Activated T-cell treated with anti-CD3 and anti-CD28 coated beads, Interleukin-2, amount 50 U/mL, for 72 hours (primary cell): ENCODE results near the gene INMT. TPM values are rescaled to one million over a fixed set of nuclear protein-coding genes. Genes with fewer than 3 reads are reported as not detected.

Experiments
- ATAC-seq, 2 donors: fragments of 150-1000 bp; cut with Tn5 transposase; replicated peaks in 1 of 2; 2 replicates each; pipeline ENCODE4 v1.10.0; 2021; ENCODE audit warnings: moderate library complexity in 2 of 2, mild to moderate bottlenecking in 1 of 2
- DNase-seq, 2 donors: peaks; one replicate each; pipeline ENCODE4 v3.0.0; 2021 to 2022; ENCODE audit warnings: mixed read lengths in 1 of 2
- H3K27ac Mint-ChIP-seq: one replicate; pipeline ENCODE4 v1.8.0; 2022; ENCODE audit warnings: mild to moderate bottlenecking, moderate library complexity, mixed read lengths
- H3K27me3 Mint-ChIP-seq: one replicate; pipeline ENCODE4 v1.8.0; 2022; ENCODE audit warnings: low read depth, mixed read lengths
- H3K36me3 Mint-ChIP-seq, 2 donors: one replicate each; pipeline ENCODE4 v1.8.0; 2022; ENCODE audit warnings: mixed read lengths in 2 of 2, mild to moderate bottlenecking in 1 of 2; ENCODE audit not compliant: insufficient read depth in 2 of 2
- H3K4me1 Mint-ChIP-seq: one replicate; pipeline ENCODE4 v1.8.0; 2022; ENCODE audit warnings: low read depth, mixed read lengths
- H3K4me3 Mint-ChIP-seq, 2 donors: one replicate each; pipeline ENCODE4 v1.8.0; 2022; ENCODE audit warnings: mild to moderate bottlenecking in 2 of 2, mixed read lengths in 2 of 2, moderate library complexity in 2 of 2
- H3K9me3 Mint-ChIP-seq, 2 donors: one replicate each; pipeline ENCODE4 v1.8.0; 2022; ENCODE audit warnings: mixed read lengths in 2 of 2
- total RNA-seq, 2 donors: library from RNA; stranded (reverse); gene quantifications; one replicate each; pipeline ENCODE4 v1.2.3, GENCODE V29; 2022

The INMT gene
- total RNA-seq, 2 donors from 2014 or later, result 0.53 TPM; not detected in 1

- DNase-seq, result no peak
- Mint-ChIP-seq H3K4me1 (no peaks in the 10 kb centered on the region), H3K36me3 (no peaks in the 10 kb centered on the region), H3K9me3 (no peaks in the 10 kb centered on the region), H3K27me3 (no peaks in the 10 kb centered on the region), H3K27ac (no peak overlapping the region), H3K4me3 (no peak overlapping the region)
- ATAC-seq, result no peak
These were observed 13.5 kb downstream of the INMT start for GRCh38 chr7:30765408-30765807.

- DNase-seq (peak in 1 of 2 donors; percentile 2), ATAC-seq (no peak)
- H3K36me3 Mint-ChIP-seq, result no peaks in the 10 kb centered on the region
- no peaks in the 10 kb centered on the region for H3K9me3 Mint-ChIP-seq
- no peaks in the 10 kb centered on the region for H3K27me3 Mint-ChIP-seq
- H3K27ac Mint-ChIP-seq, result peak overlapping the region; percentile 36
- H3K4me3 Mint-ChIP-seq, result peak overlapping the region; percentile 73 to 87
- H3K4me1 Mint-ChIP-seq, result peaks cover 6% of the 10 kb centered on the region
These were observed 18.9 kb downstream of the INMT start for GRCh38 chr7:30770845-30771173.

- DNase-seq, result peak; percentile 75
- no peaks in the 10 kb centered on the region for H3K27me3 Mint-ChIP-seq
- ATAC-seq, result peak; percentile 95 to 97
- H3K36me3 Mint-ChIP-seq, result no peaks in the 10 kb centered on the region
- H3K4me1 Mint-ChIP-seq, result peaks cover 6% of the 10 kb centered on the region
- no peaks in the 10 kb centered on the region for H3K9me3 Mint-ChIP-seq
- H3K4me3 Mint-ChIP-seq, result peak within 1 kb of the TSS; percentile 73 to 87
- peak within 1 kb of the TSS; percentile 36 for H3K27ac Mint-ChIP-seq
These were observed 19.4 kb downstream of the INMT start, which contains the start of gene MINDY4 for GRCh38 chr7:30771174-30771879. Gene MINDY4, plus strand, starts transcription at chr7:30771417. Its CDS starts 77 bp downstream, at chr7:30771494.

- H3K36me3 Mint-ChIP-seq, result no peaks in the 10 kb centered on the region
- no peaks in the 10 kb centered on the region for H3K27me3 Mint-ChIP-seq
- ATAC-seq (peak; percentile 34 to 39), DNase-seq (peak; percentile 8 to 19)
- no peaks in the 10 kb centered on the region for H3K9me3 Mint-ChIP-seq
- no peak overlapping the region for H3K27ac Mint-ChIP-seq
- H3K4me3 Mint-ChIP-seq, result peak overlapping the region; percentile 73 to 87
- peaks cover 6% of the 10 kb centered on the region for H3K4me1 Mint-ChIP-seq
These were observed 20.0 kb downstream of the INMT start for GRCh38 chr7:30771880-30772425.

GRCh38 chr7:30772984-30773383 is 21.0 kb downstream of the INMT start:
- DNase-seq, result no peak
- no peak overlapping the region for H3K27ac Mint-ChIP-seq
- no peaks in the 10 kb centered on the region for H3K27me3 Mint-ChIP-seq
- ATAC-seq, result no peak
- H3K4me1 Mint-ChIP-seq, result peaks cover 6% of the 10 kb centered on the region
- H3K4me3 Mint-ChIP-seq, result no peak overlapping the region
- H3K36me3 Mint-ChIP-seq, result no peaks in the 10 kb centered on the region
- no peaks in the 10 kb centered on the region for H3K9me3 Mint-ChIP-seq

DNA sequence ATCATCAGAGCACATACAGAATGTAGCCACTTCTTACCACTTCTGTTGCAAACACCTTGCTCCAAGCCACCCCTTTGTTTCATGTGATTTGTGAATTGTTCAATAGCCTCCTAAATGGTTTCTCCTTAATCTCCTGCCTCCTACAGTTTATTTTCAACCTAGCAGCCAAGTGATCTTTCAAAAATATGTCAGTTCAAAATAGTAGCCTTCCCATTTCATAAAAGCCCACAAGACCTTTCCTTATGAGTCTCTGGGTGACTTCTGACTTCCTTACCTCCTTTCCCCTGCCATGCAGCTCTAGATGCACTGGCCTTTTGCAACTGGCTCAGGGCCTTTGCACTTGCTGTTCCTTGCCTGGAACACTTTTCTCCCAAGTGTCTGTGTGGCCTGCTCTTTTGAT is 24.1 kb downstream of the INMT start:
- no peaks in the 10 kb centered on the region for H3K9me3 Mint-ChIP-seq
- no peak overlapping the region for H3K27ac Mint-ChIP-seq
- no peak overlapping the region for H3K4me3 Mint-ChIP-seq
- no peaks in the 10 kb centered on the region for H3K36me3 Mint-ChIP-seq
- DNase-seq (no peak), ATAC-seq (no peak)
- H3K27me3 Mint-ChIP-seq, result no peaks in the 10 kb centered on the region
- peaks cover 6% of the 10 kb centered on the region for H3K4me1 Mint-ChIP-seq

DNA sequence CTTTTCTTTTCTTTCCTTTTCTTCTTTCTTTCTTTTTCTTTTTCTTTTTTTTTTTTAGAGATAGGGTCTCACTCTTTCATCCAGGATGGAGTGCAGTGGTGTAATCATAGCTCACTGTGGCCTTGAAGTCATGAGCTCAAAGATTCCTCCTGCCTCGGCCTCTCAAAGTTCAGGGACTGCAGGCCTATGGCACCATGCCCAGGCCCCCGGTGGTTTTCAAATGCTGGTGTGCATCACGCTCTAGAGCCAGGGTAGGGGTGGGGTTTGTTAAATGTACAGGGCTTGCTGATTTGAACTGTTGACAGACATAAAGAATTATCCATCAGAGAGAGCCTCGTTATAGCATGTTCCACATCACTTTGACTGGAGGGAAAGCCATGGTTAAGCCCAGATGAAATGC is 25.0 kb downstream of the INMT start:
- no peaks in the 10 kb centered on the region for H3K36me3 Mint-ChIP-seq
- H3K27ac Mint-ChIP-seq, result no peak overlapping the region
- H3K4me1 Mint-ChIP-seq, result peaks cover 4% of the 10 kb centered on the region
- H3K27me3 Mint-ChIP-seq, result no peaks in the 10 kb centered on the region
- ATAC-seq, result no peak
- H3K4me3 Mint-ChIP-seq, result no peak overlapping the region
- no peaks in the 10 kb centered on the region for H3K9me3 Mint-ChIP-seq
- no peak for DNase-seq

GRCh38 chr7:30778255-30779025 is 26.5 kb downstream of the INMT start:
- DNase-seq (no peak), ATAC-seq (no peak)
- Mint-ChIP-seq H3K4me1 (no peaks in the 10 kb centered on the region), H3K36me3 (no peaks in the 10 kb centered on the region), H3K27me3 (no peaks in the 10 kb centered on the region), H3K4me3 (no peak overlapping the region), H3K27ac (no peak overlapping the region), H3K9me3 (no peaks in the 10 kb centered on the region)

DNA sequence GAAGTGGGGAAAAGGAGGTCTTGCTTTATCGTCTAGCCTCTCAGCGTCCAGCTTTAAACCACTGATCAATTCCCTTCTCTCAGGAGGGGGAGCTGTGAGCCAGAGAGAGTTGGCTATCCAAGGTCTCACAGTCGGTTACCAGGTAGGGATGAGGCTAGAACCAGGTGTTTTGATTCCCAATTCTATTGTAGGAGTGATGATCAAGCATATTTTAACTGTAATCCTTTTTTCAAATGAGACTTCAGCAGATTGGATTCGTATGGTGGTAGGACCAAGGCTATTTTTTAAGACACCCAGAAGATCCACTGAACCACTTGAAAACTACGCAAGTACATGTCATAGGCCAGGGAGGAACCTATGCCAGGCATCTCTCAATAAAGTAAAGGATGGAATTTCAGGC is 27.6 kb downstream of the INMT start:
- H3K4me1 Mint-ChIP-seq, result no peaks in the 10 kb centered on the region
- H3K4me3 Mint-ChIP-seq, result no peak overlapping the region
- no peak overlapping the region for H3K27ac Mint-ChIP-seq
- peaks cover 0 to 3% of the 10 kb centered on the region in 2 donors for H3K36me3 Mint-ChIP-seq
- no peaks in the 10 kb centered on the region for H3K27me3 Mint-ChIP-seq
- DNase-seq (no peak), ATAC-seq (no peak)
- H3K9me3 Mint-ChIP-seq, result no peaks in the 10 kb centered on the region

- H3K4me3 Mint-ChIP-seq, result no peak overlapping the region
- ATAC-seq, result no peak
- no peaks in the 10 kb centered on the region for H3K27me3 Mint-ChIP-seq
- H3K4me1 Mint-ChIP-seq, result no peaks in the 10 kb centered on the region
- no peak for DNase-seq
- H3K36me3 Mint-ChIP-seq, result peaks cover 0 to 3% of the 10 kb centered on the region in 2 donors
- no peak overlapping the region for H3K27ac Mint-ChIP-seq
- H3K9me3 Mint-ChIP-seq, result no peaks in the 10 kb centered on the region
These were observed 29.0 kb downstream of the INMT start for GRCh38 chr7:30780941-30781340.

DNA sequence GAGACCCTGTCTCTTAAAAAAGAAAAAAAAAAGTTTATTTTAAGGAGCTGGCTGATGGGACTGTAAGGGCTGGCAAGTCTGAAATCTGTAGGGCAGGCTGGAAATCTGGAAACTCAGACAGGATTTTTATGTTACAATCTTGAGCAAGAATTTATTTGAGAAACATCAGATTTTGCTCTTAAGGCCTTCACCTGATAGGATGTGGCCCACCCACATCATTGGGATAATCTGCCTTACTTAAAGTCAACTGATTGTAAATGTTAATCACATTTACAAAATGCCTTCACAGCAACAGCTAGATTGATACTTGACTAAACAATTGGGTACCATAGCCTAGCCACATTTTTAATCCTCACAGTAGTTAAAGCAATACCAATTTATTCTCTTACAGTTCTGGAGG is 30.8 kb downstream of the INMT start:
- no peaks in the 10 kb centered on the region for H3K27me3 Mint-ChIP-seq
- no peak overlapping the region for H3K4me3 Mint-ChIP-seq
- no peaks in the 10 kb centered on the region for H3K9me3 Mint-ChIP-seq
- H3K36me3 Mint-ChIP-seq, result peaks cover 0 to 3% of the 10 kb centered on the region in 2 donors
- no peak for ATAC-seq
- no peaks in the 10 kb centered on the region for H3K4me1 Mint-ChIP-seq
- DNase-seq, result no peak
- H3K27ac Mint-ChIP-seq, result no peak overlapping the region

- H3K4me1 Mint-ChIP-seq, result no peaks in the 10 kb centered on the region
- DNase-seq (no peak), ATAC-seq (no peak)
- peaks cover 0 to 3% of the 10 kb centered on the region in 2 donors for H3K36me3 Mint-ChIP-seq
- no peaks in the 10 kb centered on the region for H3K9me3 Mint-ChIP-seq
- H3K4me3 Mint-ChIP-seq, result no peak overlapping the region
- H3K27ac Mint-ChIP-seq, result no peak overlapping the region
- H3K27me3 Mint-ChIP-seq, result no peaks in the 10 kb centered on the region
These were observed 33.9 kb downstream of the INMT start for GRCh38 chr7:30785786-30786185.

DNA sequence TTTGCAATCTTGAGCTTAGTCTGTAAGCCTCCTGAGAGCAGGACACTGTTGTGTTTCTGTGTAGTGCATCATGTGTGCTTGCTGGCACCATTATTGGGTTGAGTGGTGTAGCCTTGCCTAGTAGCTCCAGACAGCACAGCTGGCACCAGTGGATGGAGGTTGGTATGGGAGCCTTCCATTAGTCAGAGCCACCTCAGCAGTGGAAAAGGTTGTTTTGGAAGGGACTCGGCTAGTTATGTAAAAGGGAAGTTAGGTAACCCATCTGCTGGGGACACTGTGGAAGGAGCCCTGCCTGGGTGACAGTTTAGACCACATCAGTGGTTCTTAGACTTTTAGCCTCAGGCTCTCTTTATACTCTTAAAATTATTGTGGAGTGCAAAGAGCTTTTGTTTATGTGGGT is 35.6 kb downstream of the INMT start:
- Mint-ChIP-seq H3K36me3 (peaks cover 0 to 3% of the 10 kb centered on the region in 2 donors), H3K4me1 (no peaks in the 10 kb centered on the region), H3K27me3 (no peaks in the 10 kb centered on the region), H3K9me3 (no peaks in the 10 kb centered on the region), H3K27ac (no peak overlapping the region), H3K4me3 (no peak overlapping the region)
- DNase-seq (no peak), ATAC-seq (no peak)
